Left ventricle myocardium inferior (tissue), 1 donor: Measurements from ENCODE around the gene ZAP70. TPM values are rescaled to one million over a fixed set of nuclear protein-coding genes. Genes with fewer than 3 reads are reported as not detected.

Experiments
- DNase-seq: peaks from one replicate; pipeline ENCODE4 v3.0.0-alpha.2; 2020
- H3K27ac ChIP-seq: fragments of 200-600 bp; replicated peaks from 2 replicates; pipeline ENCODE4 v1.8.0; 2021
- H3K27me3 ChIP-seq: fragments of 200-600 bp; 2 replicates; pipeline ENCODE4 v1.8.0; 2021; ENCODE audit warnings: low read depth
- H3K36me3 ChIP-seq: fragments of 200-600 bp; 2 replicates; pipeline ENCODE4 v1.8.0; 2021
- H3K4me1 ChIP-seq: fragments of 200-600 bp; 2 replicates; pipeline ENCODE4 v1.8.0; 2021
- H3K4me3 ChIP-seq: fragments of 200-600 bp; 2 replicates; pipeline ENCODE4 v1.8.0; 2021; ENCODE audit warnings: mild to moderate bottlenecking, moderate library complexity
- H3K9me3 ChIP-seq: fragments of 200-600 bp; replicated peaks from 2 replicates; pipeline ENCODE4 v1.8.0; 2021
- intact Hi-C: fragments of 100-400 bp; cut with micrococcal nuclease; formaldehyde crosslinking; loops from one replicate; pipeline ENCODE4 v1.11.0; 2022
- total RNA-seq: library from RNA; stranded (reverse); fragmentation: NEBNext Ultra II Directional; extraction: Animal tissue kit (Norgen Biotek cat#: 25700); gene quantifications from one replicate; pipeline ENCODE4 v1.2.1, GENCODE V29; 2021
- TF ChIP-seq, protein P1 (sequence below): fragments of 200-600 bp; IDR thresholded peaks from 2 replicates; pipeline ENCODE4 v1.8.0; 2021; ENCODE audit warnings: antibody characterized with exemption, mild to moderate bottlenecking, borderline replicate concordance
- donor health status: DM: no; HTN: yes; CAD: no; lungs with severe emphysema.

The ZAP70 gene
- total RNA-seq, 1 donor from 2014 or later = 0.55 TPM

DNA sequence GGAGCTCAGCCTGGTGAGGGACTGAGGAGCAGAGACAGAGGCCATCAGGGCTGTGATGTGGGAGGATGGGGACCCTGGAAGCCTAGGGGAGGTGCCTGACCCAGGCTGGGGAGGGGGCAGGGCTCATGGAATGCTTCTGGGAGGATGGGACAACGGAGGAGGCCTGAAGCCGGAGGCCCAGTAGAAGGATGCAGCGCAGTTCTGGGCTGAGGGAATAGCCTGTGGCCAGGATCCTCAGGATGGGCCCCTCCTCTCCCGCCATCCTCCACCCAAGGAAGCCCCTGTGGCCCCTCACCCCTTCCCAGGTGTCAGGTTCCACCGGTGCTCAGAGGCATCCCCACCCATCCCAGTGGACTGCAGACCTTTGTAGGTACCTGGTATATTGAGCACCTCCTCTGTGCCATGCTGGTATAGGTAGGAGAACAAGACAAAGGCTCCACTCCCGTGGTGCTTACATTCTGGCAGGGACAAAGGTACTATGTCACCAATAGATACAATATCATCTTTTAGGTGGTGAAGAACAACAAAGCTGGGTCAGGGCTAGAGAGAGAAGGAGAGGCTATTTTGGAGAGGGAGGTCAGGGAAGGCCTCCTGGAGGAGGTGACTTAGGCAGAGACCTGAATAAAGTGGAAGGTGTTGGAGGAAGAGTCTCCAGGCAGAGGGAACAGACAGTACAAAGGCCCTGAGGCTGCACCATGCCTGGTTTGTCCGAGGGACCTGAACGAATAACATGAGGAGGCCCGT is 2.7 kb downstream of the ZAP70 start:
- no peaks in the 10 kb centered on the region for H3K36me3 ChIP-seq
- H3K27me3 ChIP-seq = no peaks in the 10 kb centered on the region
- DNase-seq = no peak
- H3K4me1 ChIP-seq = peaks cover 10% of the 10 kb centered on the region
- no peaks in the 10 kb centered on the region for H3K9me3 ChIP-seq
- TF ChIP-seq, protein P1, sequence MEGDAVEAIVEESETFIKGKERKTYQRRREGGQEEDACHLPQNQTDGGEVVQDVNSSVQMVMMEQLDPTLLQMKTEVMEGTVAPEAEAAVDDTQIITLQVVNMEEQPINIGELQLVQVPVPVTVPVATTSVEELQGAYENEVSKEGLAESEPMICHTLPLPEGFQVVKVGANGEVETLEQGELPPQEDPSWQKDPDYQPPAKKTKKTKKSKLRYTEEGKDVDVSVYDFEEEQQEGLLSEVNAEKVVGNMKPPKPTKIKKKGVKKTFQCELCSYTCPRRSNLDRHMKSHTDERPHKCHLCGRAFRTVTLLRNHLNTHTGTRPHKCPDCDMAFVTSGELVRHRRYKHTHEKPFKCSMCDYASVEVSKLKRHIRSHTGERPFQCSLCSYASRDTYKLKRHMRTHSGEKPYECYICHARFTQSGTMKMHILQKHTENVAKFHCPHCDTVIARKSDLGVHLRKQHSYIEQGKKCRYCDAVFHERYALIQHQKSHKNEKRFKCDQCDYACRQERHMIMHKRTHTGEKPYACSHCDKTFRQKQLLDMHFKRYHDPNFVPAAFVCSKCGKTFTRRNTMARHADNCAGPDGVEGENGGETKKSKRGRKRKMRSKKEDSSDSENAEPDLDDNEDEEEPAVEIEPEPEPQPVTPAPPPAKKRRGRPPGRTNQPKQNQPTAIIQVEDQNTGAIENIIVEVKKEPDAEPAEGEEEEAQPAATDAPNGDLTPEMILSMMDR = no peak
- no peak overlapping the region for H3K27ac ChIP-seq
- no peak overlapping the region for H3K4me3 ChIP-seq
- intact Hi-C loops = loop anchor here (1.0 kb wide), 1 partner anchor 12 kb away; no protein-coding TSS in a partner anchor

DNA sequence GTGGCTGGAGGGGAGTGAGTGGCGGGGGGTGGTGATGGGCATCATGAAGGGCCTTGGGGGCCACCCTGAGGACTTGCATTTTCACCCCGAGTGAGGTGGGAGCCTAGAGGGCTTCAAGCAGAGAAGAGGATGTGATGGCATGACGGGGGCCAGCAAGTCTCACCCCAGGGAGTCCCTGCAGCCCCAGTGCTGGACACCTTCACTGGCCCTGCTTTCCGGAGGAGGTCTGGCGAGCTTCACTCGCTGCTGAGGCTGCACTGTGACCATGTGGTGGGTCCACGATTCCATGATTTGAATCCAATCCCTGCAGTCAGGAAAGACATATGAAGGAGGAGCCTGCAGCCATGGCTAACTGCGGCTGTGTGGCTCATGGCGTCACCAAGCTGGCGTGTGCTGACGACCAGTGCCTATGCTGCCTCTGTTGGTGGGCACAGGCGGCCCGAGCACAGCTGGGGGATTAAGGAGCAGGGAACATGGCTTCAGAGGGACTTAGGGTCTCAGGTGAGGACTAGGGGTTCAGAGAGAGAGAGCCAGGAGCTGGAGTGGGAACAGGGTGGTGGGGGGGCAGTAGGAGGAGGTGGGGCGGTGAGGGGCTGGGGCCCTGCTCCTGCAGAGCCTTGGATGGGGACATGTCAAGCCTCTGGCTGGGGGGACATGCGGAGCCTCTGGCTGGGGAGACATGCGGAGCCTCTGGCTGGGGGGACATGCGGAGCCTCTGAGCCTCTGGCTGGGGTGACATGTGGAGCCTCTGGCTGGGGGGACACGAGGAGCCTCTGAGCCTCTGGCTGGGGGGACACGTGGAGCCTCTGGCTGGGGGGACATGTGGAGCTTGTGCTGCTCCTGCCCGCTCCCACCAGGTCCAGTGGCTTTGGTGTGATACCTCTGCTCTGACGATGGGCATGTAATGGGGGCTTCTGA is 3.6 kb downstream of the ZAP70 start:
- H3K36me3 ChIP-seq = no peaks in the 10 kb centered on the region
- TF ChIP-seq, protein P1 = no peak
- DNase-seq = peak; percentile 5
- peaks cover 10% of the 10 kb centered on the region for H3K4me1 ChIP-seq
- H3K9me3 ChIP-seq = no peaks in the 10 kb centered on the region
- intact Hi-C loops = no loop called here
- H3K27ac ChIP-seq = no peak overlapping the region
- no peaks in the 10 kb centered on the region for H3K27me3 ChIP-seq
- no peak overlapping the region for H3K4me3 ChIP-seq

DNA sequence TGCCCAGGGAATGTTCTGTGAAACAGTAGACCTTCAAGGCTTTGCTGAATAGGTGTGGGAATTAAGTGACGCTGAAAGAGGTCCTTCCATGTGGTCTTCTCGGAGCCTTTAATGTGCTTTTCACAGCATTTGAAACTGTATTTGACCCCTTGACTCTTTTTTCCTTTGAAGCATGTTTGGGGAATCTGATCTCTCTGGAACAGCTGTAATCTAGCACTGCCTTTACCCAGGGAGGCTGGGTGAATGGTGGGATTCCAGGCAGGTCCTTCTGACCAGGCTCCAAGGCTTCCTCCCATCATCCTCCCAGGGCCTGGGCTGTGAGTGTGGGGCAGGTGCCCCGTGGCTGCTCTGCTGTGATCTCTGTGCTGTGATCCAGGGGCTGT is 4.2 kb downstream of the ZAP70 start:
- Histone ChIP-seq H3K4me3 (no peak overlapping the region), H3K36me3 (no peaks in the 10 kb centered on the region), H3K9me3 (no peaks in the 10 kb centered on the region)

DNA sequence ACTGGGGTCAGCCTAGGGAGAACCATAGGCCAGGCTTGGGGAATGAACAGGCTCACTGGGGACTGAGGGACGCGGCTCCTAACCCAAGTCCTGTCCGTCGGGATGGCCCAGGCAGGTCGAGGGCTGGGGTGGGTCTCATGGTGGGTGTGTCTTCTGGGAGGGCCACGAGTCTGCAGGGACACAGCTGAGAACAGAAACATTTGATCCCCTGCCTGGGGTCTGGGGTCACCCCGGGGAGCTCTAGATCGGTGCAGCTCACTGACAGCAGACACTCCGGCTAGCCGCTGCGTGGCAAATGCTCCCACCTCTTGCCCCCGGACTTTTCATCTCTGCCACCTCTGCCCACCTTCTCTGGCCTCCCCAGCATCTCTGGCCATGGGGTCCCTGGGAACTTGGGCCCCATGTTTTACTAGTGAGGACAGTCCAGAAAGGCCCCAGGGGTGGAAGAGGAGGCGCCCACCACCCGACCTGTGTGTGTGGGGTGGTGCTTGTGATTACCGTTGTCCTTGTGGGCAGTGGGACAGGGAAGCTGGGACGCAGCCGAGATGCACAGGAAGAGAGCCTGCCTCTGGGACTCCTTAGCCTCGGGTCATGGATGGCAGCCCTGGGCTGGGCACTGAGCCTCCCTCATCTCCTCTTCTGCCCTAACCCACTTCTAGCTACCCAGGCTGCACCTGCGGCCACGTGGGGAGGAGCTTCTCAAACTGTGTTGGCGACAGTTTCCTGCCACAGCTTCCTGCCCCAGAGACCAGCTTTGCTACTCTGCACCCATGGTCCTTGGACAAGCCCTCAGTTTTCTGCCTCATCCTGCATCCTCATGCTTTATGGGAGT is 4.9 kb downstream of the ZAP70 start:
- TF ChIP-seq, protein P1 = no peak
- DNase-seq = peak; percentile 12
- no peaks in the 10 kb centered on the region for H3K36me3 ChIP-seq
- no peaks in the 10 kb centered on the region for H3K9me3 ChIP-seq
- H3K4me3 ChIP-seq = no peak overlapping the region
- intact Hi-C loops = no loop called here
- no peaks in the 10 kb centered on the region for H3K27me3 ChIP-seq
- H3K4me1 ChIP-seq = peaks cover 3% of the 10 kb centered on the region
- no peak overlapping the region for H3K27ac ChIP-seq

More for the DNA sequence above, 4.2 kb downstream of the ZAP70 start:
- no peak for DNase-seq
- intact Hi-C loops = no loop called here
- TF ChIP-seq, protein P1 = no peak
- Histone ChIP-seq H3K27me3 (no peaks in the 10 kb centered on the region), H3K4me1 (peaks cover 9% of the 10 kb centered on the region), H3K27ac (no peak overlapping the region)

DNA sequence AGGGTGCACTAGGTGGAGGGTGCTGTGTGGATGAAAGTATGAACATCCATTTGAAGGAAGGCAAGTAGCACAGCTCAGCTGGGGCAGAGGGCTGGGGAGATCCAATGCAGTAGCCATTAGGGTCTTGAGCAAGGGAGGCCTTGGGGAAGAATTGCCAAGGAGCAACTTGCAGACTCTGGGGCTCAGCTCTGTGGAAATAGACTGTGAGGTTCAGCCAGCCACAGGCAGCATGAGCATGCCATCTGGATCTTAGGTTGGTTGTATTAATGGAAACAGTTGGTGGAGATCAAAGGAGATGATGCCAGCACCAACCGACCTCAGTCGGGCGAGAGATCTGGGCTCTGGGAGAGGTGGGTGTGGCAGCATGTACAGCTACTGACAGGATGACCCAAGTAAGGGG is 5.6 kb downstream of the ZAP70 start:
- no peaks in the 10 kb centered on the region for H3K9me3 ChIP-seq
- H3K27ac ChIP-seq = no peak overlapping the region
- DNase-seq = no peak
- intact Hi-C loops = no loop called here
- peaks cover 3% of the 10 kb centered on the region for H3K27me3 ChIP-seq
- TF ChIP-seq, protein P1 = no peak
- no peaks in the 10 kb centered on the region for H3K36me3 ChIP-seq
- no peaks in the 10 kb centered on the region for H3K4me1 ChIP-seq
- no peak overlapping the region for H3K4me3 ChIP-seq
